GM19463 (cell line): Measurements from ENCODE around the gene FBXO11.
A peak's percentile ranks its signal among the peaks of the same experiment; 100 is the strongest.

Experiments used
- ATAC-seq: cut with Tn5 transposase; IDR thresholded peaks from one replicate; pipeline ENCODE4 v1.9.1; 2021; ENCODE audit warnings: mild to moderate bottlenecking, moderate library complexity; ENCODE audit not compliant: unreplicated experiment

FBXO11 gene

GRCh38 chr2:47899915-47900816 is 6.1 kb downstream of the FBXO11 start:
- no peak for ATAC-seq

- peak; percentile 66 for ATAC-seq
Observed at GRCh38 chr2:47897883-47898731, 8.2 kb downstream of the FBXO11 start.

- ATAC-seq, result peak; percentile 34
Observed at GRCh38 chr2:47897191-47897882, 9.0 kb downstream of the FBXO11 start.

- ATAC-seq, result no peak
Observed at GRCh38 chr2:47896450-47896968, 9.8 kb downstream of the FBXO11 start.

GRCh38 chr2:47893771-47894170 is 12.5 kb downstream of the FBXO11 start:
- no peak for ATAC-seq

- no peak for ATAC-seq
Observed at GRCh38 chr2:47892338-47892730, 14.0 kb downstream of the FBXO11 start.

GRCh38 chr2:47891369-47892337 is 14.6 kb downstream of the FBXO11 start:
- no peak for ATAC-seq

GRCh38 chr2:47890711-47891368 is 15.5 kb downstream of the FBXO11 start:
- ATAC-seq, result no peak

- ATAC-seq, result no peak
Observed at GRCh38 chr2:47888581-47889280, 17.6 kb downstream of the FBXO11 start.

GRCh38 chr2:47876912-47877311 is 29.4 kb downstream of the FBXO11 start:
- no peak for ATAC-seq

- ATAC-seq, result no peak
Observed at GRCh38 chr2:47872941-47873340, 33.4 kb downstream of the FBXO11 start.

- no peak for ATAC-seq
Observed at GRCh38 chr2:47870641-47871540, 35.4 kb downstream of the FBXO11 start.

GRCh38 chr2:47869859-47870595 is 36.3 kb downstream of the FBXO11 start:
- ATAC-seq, result no peak

GRCh38 chr2:47868611-47869352 is 37.5 kb downstream of the FBXO11 start:
- ATAC-seq, result no peak

- ATAC-seq, result no peak
Observed at GRCh38 chr2:47867205-47867604, 39.1 kb downstream of the FBXO11 start.

- no peak for ATAC-seq
Observed at GRCh38 chr2:47864566-47864965, 41.7 kb downstream of the FBXO11 start.
